CD4-positive, alpha-beta T cell treated with Interleukin-12 subunit alpha and Interleukin-12 subunit beta, for 1 hour (primary cell): ENCODE measurements around the gene RALGAPA2.

Experiments
- DNase-seq: peaks from one replicate; pipeline ENCODE4 v3.0.0-alpha.2; 2020

RALGAPA2 gene

DNA sequence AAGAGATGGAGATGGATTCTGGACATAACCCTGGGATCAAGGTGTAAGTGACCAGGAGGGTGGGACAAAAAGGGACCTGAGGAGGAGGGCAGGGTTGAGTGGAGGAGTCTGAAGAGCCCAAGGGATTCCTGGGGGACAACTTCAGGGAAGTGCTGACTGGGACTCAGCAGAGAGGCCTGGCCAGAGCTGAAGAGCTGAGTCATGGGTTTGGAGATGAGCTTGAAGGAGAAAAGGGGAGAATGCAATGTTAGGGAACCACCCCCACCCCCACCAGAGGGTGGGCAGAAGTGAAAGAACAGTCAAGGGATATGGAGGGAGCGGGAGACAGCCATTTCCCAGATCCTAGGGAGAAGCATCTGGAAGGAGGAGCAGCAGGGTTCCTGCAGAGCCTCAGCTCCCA lies 289.3 kb downstream of the RALGAPA2 start:
- DNase-seq = no peak

DNA sequence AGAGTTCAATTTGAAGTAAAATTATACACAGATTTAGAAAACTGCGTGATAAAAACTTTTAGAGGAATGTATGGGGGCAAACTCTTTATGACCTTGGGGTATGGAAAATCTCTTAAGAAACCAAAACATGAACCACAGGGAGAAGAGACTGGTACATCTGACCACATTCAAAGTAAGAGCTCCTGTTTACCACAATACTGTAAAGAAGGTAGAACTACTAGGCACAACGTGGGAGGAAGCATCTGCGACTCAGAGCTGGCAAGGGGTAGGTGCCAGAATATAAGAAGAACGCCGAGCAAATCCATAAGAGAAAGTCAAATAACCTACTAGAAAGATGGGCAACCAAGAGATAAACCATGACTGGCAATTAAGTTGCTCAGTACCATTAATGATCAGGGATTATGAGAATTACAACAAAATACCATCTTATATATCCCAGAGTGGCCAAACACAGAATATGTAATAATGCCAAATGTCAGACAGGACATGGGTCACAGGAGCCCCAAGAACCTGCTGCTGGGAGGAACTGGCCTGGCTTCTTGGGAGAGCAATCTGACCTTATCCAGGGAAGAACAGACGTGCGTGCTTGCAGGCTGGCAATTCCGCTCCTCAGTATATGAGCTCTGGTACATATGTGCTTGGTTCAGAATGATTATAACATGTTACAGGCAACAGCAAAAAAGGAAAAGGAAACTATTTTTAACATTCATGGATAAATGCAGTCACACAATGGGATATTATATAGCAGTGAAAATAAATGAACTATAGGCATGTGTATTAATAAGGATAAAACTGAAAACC lies 294.4 kb downstream of the RALGAPA2 start:
- no peak for DNase-seq

GRCh38 chr20:20415321-20415720 lies 297.1 kb downstream of the RALGAPA2 start:
- DNase-seq = no peak

GRCh38 chr20:20414640-20415220 lies 297.7 kb downstream of the RALGAPA2 start:
- DNase-seq = no peak

DNA sequence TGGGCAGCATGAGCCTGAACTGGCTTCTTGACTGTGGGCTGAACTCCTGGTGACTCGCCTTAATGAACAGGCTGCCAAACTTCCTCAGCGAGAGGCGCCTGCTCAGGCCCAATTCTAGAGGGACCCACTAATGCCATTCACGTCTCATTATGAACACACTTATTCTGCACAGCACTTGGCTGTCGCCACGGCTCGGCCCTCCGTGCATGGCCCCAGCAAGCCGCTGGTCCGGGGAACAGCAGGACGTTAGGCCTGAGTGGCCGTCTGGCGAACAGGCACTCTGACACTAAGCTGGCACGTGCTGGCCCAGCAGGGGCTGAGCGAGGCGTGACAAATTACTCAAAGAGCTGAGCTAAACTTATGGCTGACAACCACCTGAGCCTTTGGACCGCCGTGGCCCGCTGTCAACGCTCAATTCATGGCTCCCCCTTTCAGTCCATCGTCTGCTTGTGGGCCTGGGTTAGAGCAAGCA lies 298.6 kb downstream of the RALGAPA2 start:
- DNase-seq = no peak

DNA sequence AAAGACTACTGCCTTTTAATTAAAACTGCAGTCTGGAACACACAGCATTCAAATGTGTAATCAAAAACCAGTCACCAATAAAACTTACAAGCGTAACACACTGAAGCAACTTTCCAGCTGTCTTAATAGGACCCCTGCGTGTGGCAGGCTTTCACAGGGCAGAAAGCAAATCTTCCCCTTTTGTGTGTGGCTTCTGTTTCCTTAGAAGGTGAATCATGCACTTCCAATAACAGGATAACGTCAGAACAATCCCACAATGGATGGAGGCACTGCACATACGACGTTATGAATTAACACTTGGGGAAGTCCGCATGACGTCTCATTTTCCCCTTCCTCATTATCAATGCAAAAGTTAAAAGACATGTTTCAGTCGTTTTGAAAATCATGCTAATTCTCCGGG lies 299.7 kb downstream of the RALGAPA2 start:
- no peak for DNase-seq

DNA sequence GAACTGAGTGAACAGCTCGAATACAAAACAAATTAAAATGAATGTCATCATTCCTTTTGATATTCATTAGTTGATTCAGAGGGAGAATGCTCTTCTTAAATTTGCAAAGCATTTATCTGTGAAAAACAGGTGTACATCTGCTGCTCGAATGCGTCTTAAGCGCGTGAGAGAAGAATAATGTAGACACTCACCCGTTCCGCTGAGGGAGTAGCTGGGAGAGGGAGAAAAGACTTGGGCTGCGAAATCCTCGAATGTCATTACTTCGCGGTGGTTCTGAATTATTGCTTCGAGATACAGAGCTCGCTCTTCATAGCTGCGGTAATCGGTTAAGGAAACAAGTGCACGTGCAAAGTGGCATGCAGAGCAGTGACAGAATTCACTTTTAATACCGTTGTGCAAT lies 300.6 kb downstream of the RALGAPA2 start:
- DNase-seq = no peak

DNA sequence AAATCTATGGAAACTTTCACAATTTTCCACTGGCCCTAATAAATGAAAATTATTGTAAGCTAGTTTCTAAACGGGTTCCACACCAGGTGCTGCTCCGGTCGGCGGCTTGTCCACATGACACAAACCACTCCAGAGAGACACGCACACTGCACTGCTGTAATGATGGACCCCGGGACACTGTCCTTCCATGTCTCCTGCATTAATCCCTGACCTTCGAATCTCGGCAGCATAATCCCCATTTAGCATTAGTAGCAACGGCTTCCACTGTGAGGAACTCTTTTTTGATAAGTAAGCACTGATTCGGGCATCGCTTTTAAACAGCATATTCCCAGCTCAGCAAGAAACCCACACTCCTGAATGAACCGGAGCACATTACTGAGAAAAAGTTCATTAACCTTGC lies 301.0 kb downstream of the RALGAPA2 start:
- no peak for DNase-seq

DNA sequence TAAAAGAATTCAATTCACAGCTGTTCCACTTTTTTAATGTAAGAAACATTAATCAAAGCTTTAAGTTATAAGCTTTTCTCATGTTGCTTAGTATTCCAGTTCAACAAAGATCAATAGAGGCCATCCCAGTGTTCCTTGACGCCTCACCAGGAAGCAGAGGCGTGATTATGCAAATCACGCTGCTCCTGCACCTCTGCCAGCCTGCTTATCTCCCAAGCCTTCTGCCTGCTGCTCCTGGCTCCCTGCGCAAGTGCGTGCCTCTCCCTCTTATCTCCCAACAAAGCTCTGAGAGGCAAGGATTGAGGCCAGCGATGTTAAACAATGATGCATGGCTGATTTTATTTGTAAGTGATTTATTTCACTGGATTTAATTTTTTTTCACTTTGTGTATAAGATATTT lies 301.8 kb downstream of the RALGAPA2 start:
- no peak for DNase-seq

GRCh38 chr20:20409331-20409730 lies 303.1 kb downstream of the RALGAPA2 start:
- DNase-seq = no peak

DNA sequence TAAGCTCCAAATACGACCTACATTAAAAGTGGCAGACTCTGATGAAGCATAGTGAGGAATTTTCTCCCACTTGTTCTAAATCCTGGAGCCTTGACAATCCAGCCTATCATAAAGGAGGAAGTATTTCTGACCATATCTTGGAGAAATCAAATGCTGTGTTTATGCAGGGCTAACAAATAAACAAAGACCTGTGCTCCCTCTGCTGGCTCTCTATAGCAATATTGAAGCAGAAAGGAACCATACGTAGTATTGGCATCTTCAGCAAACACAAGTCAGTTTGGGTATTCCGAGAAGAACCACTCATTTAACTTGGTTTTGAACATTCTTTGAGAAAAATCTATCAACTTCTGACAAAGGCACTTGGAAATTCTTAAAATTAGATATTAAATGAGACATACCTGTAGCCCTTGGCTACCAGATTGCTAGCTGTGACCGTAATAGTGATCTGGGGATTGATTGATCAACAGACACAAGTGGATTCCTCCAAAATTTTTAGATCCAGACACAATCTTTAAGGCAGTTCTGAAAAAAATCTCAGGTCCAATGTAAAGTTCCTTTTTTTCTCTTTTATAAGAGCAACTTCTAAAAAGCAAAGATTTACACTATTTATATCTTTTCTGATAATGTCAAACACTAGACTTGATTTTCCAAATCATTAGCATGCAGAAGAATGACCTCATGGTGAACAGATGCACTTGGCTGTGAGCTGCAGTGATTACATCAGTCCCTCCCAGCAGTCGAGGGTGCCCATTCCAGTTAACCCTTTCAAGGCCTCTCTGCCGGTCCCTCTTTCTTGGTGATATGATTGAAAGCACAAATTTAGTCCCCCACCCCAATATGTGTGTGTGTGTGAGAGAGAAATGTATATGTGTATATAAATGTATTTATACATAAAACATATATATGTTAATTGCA lies 304.3 kb downstream of the RALGAPA2 start:
- DNase-seq = no peak

- no peak for DNase-seq
Measured at GRCh38 chr20:20406306-20406705, 306.1 kb downstream of the RALGAPA2 start.

DNA sequence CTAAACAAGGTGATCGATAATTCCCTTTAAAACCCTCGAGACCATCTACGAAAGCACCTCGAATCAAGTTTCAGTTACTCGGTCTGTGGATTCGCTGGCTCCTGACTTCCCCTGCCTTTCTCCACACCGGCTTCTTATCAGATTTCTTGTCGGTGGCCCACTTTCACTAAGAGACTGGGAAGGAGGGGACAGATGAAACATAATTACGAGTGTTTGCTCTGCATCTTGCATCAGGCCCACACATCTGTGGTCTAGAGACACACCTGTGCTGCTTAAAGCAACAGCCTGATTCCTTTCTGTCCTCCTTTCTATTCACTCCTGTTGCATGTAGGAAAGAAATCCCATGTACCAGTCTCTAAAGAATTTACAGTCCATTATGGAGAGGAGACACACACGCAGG lies 306.8 kb downstream of the RALGAPA2 start:
- no peak for DNase-seq

- DNase-seq = no peak
Measured at GRCh38 chr20:20404633-20405032, 307.8 kb downstream of the RALGAPA2 start.

GRCh38 chr20:20401991-20402390 lies 310.5 kb downstream of the RALGAPA2 start:
- DNase-seq = no peak

DNA sequence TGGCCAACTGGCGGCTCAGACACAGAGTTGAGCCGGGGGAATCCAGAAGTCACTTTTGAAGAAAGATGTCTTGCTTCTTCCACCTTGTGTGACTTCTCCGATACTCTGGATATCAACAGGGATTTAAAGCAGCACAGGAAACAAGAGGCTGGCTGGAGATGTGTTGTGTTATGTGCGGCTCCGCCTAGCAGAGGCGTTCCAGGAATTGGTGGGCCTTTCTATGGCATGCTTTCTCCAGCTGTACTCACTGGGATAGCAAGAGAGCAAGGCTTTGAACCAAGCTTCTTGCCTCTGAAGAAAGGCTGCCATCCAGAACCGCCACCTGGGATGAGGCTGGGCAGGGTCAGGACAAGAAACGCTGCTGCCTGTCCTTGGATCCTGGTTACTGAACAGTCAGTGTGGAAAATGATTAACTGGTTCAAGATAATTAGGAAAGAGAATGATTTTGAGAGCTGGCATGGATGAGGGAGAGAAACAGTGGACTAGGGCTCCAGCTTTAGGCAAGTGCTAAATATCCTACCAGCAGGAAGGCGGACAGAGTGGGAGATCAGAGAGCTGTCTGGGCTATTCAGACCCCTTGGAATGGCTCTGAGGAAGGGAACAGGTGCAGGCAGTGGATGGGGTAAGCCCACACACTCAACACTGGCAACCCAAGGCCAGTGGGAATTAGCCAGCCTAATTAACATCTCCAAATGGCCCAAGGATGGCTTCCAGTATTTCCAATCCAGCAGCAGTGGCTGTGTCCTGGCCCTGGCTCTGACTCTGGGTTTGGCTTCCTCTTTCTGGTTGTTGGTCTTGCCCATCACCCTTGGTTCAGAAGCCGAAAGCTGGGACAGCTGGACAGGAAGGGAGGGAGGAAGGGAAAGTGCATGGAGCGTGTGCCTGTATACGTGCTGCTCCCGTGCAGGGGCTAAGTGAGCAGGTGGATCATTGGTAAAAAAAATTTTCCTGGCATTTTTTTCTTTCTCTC lies 312.6 kb downstream of the RALGAPA2 start:
- no peak for DNase-seq

DNA sequence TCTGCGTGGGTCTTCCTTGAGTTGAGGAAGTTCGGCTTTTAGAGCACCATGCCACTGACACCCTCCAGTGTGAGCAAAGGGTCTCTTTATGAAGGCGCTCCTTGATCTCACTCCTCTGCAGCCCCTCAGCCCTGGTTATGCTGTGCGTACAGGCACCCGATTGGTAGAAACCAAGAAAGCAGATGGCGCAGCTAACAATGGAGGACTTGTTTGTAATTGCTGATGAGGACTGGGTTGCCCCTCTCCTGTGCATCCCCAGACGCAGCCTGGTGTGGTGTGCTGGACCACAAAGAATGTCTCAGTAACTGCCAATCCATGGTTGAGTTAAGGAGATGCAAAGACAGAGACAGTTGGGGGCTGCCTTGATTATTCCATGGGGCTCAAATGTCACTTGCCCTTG lies 314.3 kb downstream of the RALGAPA2 start:
- no peak for DNase-seq

DNA sequence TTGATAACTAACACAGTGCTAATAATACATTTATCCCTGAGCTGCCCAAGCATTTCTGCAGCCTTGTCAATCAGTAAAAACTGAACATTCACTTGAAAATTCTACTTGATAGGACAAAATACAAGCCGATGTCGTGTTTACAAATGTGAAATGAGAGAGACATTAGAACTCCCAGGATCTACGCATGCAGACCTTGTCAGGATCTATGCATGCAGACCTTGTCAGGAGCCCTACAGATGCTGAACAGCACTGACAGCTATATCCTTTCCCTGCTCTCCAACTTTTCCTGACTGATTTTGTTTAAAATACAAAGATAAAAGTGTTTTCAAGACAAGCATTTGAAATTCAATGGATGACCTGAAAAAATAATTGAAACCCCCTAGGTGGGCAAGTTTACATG lies 315.6 kb downstream of the RALGAPA2 start:
- DNase-seq = no peak

DNA sequence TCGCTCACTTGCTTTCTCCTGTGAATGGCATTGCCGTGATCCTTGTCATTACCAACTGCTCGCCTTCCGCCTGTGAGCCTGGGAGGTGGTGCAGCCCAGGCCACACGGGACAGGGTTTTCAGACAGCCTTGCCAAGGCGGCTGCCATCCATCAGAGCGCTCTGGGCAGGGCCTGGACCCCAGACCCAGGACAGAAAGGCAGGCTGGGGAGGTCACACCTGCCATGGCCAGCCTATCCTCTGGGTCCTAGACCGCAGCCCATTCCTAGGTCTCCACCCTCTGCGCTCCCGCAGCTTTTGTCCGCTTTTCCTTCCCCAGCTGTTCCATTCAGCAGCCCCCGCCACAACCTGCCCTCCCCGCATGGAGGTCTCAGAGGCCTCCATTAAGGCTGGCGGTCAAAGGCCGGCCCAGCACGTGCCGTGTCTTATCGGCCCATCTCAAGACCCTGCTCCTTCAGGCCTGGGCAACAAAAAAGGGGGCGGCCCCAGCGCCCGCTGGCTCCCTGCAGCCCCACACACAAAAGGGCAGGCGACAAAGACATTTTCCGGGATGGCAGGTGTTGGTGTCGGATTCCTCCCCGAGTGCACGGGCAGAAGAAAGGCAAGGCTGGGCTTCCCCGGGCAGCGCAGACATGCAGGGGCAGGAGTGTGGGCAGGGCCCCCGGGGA lies 316.4 kb downstream of the RALGAPA2 start:
- DNase-seq = no peak

- no peak for DNase-seq
Measured at GRCh38 chr20:20395087-20395486, 317.4 kb downstream of the RALGAPA2 start.

- DNase-seq = no peak
Measured at GRCh38 chr20:20393207-20394120, 319.0 kb downstream of the RALGAPA2 start.
